Activated naive CD4-positive, alpha-beta T cell treated with anti-CD3 and anti-CD28 coated beads, Interleukin-2, amount 50 U/mL, for 72 hours (primary cell): ENCODE results near the gene OMP. TPM values are rescaled to one million over a fixed set of nuclear protein-coding genes. Genes with fewer than 3 reads are reported as not detected.

Source experiments
- ATAC-seq, 2 donors: fragments of 150-1000 bp; cut with Tn5 transposase; 2 replicates each; pipeline ENCODE4 v1.10.0; 2021; ENCODE audit warnings: mild to moderate bottlenecking in 2 of 2, moderate library complexity in 2 of 2
- DNase-seq, 2 donors: peaks; one replicate each; pipeline ENCODE4 v3.0.0; 2021 to 2022; ENCODE audit warnings: low spot score in 2 of 2
- H3K27ac Mint-ChIP-seq, 2 donors: one replicate each; pipeline ENCODE4 v1.8.0; 2022; ENCODE audit warnings: mild to moderate bottlenecking in 2 of 2, mixed read lengths in 2 of 2
- H3K36me3 Mint-ChIP-seq, 2 donors: one replicate each; pipeline ENCODE4 v1.8.0; 2022; ENCODE audit warnings: mixed read lengths in 2 of 2
- H3K9me3 Mint-ChIP-seq, 2 donors: one replicate each; pipeline ENCODE4 v1.8.0; 2022; ENCODE audit warnings: mixed read lengths in 2 of 2
- total RNA-seq, 2 donors: library from RNA; stranded (reverse); gene quantifications; one replicate each; pipeline ENCODE4 v1.2.3, GENCODE V29; 2022

Gene OMP
- total RNA-seq, 2 donors from 2014 or later = not detected

GRCh38 chr11:77081381-77081851, 21.2 kb upstream of the OMP start:
- Mint-ChIP-seq H3K36me3 (no peaks in the 10 kb centered on the region), H3K9me3 (no peaks in the 10 kb centered on the region), H3K27ac (peak overlapping the region in 1 of 2 donors; percentile 92)
- ATAC-seq = no peak
- peak in 1 of 2 donors; percentile 37 for DNase-seq

DNA sequence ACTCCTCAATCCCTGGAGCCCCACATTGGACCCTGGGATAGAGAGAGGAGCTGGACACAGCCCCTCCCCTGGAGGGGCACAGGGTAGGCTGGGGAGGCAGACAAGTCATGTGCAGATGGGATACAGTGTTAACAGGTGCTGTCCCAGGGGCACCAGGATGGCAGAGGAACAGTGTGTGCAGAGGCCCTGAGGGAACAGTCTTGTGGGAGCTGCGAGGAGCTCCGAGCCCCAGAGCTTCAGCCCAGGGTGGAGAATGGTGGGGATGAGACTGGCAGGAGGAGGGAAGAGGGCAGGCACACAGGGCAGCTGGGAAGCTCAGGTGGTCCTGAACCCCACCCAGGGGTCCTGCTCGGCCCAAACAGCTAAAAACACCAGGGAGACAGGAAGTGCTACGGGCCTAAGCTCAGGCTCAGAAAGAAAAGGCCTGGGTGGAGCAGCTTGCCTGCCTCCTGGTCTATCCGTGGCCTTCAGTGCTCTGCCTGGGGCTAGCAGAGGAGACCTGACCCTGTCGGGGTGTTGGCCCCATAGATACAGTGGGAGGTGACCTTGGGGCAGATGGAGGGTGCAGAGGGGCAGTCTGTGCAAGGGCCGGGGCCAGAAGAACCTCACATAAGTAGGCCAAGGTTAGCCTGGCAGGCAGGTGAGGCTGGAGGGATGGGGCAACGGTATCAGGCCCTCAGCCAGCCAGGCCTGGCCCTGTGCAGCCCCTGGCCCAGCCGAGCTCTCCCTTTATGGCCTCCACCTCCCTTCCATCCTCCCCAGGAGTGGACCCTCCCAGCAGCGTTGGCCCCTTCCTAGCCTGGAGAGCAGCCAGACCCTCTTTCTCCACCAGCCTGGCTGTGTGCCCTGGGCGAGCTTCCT, 20.4 kb upstream of the OMP start:
- Mint-ChIP-seq H3K27ac (peak overlapping the region; percentile 92 to 98), H3K9me3 (no peaks in the 10 kb centered on the region), H3K36me3 (no peaks in the 10 kb centered on the region)
- ATAC-seq (peak; percentile 17 to 51), DNase-seq (no peak)

- peak; percentile 79 to 95 for ATAC-seq
- no peaks in the 10 kb centered on the region for H3K9me3 Mint-ChIP-seq
Observed at GRCh38 chr11:77082838-77083565, 19.6 kb upstream of the OMP start.

GRCh38 chr11:77083566-77084245, 18.9 kb upstream of the OMP start:
- Mint-ChIP-seq H3K27ac (peak overlapping the region; percentile 73 to 92), H3K9me3 (no peaks in the 10 kb centered on the region), H3K36me3 (no peaks in the 10 kb centered on the region)
- DNase-seq (no peak), ATAC-seq (no peak)

More at GRCh38 chr11:77082838-77083565, 19.6 kb upstream of the OMP start:
- DNase-seq = no peak
- Mint-ChIP-seq H3K27ac (peak overlapping the region; percentile 92 to 96), H3K36me3 (no peaks in the 10 kb centered on the region)

DNA sequence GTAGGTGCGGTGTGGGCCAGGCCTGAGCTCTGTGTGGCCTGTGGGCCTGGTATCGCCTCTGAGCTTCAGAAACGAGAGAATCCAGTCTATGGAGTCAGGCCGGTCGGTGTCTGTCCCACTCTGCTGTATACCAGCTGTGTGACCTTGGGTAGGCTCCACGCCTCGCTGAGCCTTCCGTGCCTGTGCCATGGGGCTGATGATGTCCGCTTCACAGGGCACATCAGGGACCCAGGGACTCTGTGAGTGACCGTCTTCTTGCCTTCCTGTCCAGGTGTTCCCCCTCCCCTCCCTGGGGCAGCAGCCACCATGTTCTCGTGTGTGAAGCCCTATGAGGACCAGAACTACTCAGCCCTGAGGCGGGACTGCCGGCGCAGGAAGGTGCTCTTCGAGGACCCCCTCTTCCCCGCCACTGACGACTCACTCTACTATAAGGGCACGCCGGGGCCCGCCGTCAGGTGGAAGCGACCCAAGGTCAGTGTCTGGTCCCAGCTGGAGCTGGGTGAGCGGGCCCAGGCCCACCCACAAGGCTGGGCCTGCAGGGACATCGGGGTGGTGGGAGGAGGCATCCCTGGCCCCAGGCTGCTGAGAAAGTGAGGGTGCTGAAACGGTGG, 18.0 kb upstream of the OMP start:
- ATAC-seq = no peak
- H3K9me3 Mint-ChIP-seq = no peaks in the 10 kb centered on the region
- no peaks in the 10 kb centered on the region for H3K36me3 Mint-ChIP-seq
- no peak overlapping the region for H3K27ac Mint-ChIP-seq
- no peak for DNase-seq

- H3K27ac Mint-ChIP-seq = no peak overlapping the region
- no peaks in the 10 kb centered on the region for H3K9me3 Mint-ChIP-seq
- H3K36me3 Mint-ChIP-seq = no peaks in the 10 kb centered on the region
- DNase-seq (no peak), ATAC-seq (no peak)
Observed at GRCh38 chr11:77085652-77086051, 17.0 kb upstream of the OMP start.

GRCh38 chr11:77086521-77087472, 15.8 kb upstream of the OMP start:
- Mint-ChIP-seq H3K27ac (no peak overlapping the region), H3K9me3 (no peaks in the 10 kb centered on the region), H3K36me3 (no peaks in the 10 kb centered on the region)
- DNase-seq (no peak), ATAC-seq (no peak)

GRCh38 chr11:77087723-77088225, 14.9 kb upstream of the OMP start:
- Mint-ChIP-seq H3K9me3 (no peaks in the 10 kb centered on the region), H3K27ac (peak overlapping the region in 1 of 2 donors; percentile 37), H3K36me3 (no peaks in the 10 kb centered on the region)
- DNase-seq (no peak), ATAC-seq (no peak)

DNA sequence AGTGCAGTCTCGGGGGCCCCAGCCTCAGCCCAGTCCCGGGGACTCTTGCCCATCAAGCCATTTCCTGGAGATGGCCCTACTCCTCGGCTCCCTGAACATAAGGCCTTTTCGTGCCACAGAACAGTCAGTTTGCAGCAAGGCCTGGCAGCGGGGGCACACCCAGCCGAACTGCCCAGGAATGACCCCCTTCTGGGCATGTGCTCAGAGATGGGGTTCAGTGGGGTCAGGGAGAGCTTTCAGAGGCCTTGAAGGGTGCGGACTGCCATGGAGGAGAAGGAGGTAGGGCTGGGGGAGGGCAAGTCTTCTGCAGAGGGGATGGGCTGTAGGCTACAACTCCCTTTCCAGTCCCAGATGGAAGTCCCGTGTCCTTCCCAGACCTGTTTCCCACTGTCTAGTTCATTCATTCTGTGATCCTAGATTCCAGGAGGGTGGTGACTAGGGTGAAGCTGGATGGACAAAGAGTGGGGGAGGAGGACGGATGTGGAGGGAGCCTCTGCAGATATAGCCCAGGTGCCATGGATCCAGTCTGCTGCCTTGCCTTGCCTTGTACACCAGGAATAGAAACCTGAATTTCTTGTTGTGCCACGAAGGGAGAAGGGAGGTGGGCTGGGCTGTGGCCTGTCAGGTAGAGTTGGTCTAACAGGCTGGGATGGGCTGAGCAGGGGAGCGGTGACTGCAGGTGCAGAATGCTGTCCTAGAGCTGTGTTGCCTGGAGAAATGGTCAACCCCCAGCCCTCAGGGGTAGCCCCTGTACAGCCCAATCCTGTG, 14.2 kb upstream of the OMP start:
- Mint-ChIP-seq H3K9me3 (no peaks in the 10 kb centered on the region), H3K27ac (no peak overlapping the region), H3K36me3 (no peaks in the 10 kb centered on the region)
- no peak for DNase-seq
- ATAC-seq = no peak

- Mint-ChIP-seq H3K27ac (peak overlapping the region; percentile 41 to 68), H3K36me3 (no peaks in the 10 kb centered on the region), H3K9me3 (no peaks in the 10 kb centered on the region)
- DNase-seq (no peak), ATAC-seq (no peak)
Observed at GRCh38 chr11:77089004-77089545, 13.6 kb upstream of the OMP start.

DNA sequence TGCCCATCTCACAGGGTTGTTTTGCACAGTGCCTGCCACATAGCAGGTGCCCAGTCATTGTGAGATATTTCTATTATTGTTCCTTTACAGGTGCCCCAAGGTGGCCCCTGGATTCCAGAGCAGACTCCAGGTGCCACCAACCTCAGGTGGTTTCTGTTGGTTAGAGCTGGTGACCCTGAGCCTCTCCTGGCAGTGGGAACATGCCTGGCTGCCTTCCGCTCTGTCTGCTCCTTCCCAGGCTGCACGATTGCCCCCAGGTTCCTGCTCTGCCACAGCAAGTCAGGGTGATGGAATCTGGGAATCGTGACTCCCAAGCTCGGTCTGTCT, 12.6 kb upstream of the OMP start:
- Mint-ChIP-seq H3K9me3 (no peaks in the 10 kb centered on the region), H3K36me3 (no peaks in the 10 kb centered on the region), H3K27ac (no peak overlapping the region)
- DNase-seq (no peak), ATAC-seq (no peak)

- Mint-ChIP-seq H3K36me3 (no peaks in the 10 kb centered on the region), H3K27ac (no peak overlapping the region), H3K9me3 (no peaks in the 10 kb centered on the region)
- no peak for DNase-seq
- ATAC-seq = peak in 1 of 2 donors; percentile 36
Observed at GRCh38 chr11:77090373-77091111, 12.1 kb upstream of the OMP start.

DNA sequence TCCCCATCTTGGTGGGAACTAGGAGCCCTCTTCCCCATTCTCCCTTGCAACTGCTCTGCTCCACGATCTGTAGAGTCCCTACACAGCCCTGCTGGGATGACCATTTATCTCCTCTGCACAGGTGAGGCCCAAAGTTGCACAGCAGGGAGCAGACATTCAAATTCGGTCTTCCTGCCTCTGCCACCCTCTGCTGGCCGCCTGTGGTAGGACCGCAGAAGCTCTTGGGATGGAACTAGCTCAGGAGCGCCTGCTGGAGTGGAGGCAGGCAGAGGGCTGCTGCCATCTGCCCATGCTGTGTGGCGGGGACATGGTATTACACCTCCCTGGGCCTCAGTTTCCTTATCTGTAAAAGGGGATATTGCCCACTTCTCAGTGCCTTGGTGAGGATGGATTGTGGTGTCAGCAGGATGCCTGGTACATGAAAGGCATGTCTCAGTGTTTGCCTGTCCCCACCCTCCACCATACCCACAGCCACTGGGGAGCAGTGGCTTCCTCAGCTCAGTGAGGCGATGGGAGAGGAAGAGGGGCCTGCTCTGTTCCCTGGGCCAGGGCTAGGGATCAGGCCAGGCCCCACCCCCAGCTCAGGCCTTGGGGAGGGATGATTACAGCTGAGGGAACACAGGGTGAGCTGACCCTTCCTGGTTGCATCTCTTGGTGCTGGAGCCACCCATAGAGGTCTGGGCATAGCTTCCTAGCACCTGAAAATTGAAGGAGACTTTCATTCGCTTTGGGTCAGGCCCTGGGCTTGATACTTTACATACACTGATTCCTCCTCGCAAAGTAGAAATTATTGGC, 11.3 kb upstream of the OMP start:
- H3K36me3 Mint-ChIP-seq = no peaks in the 10 kb centered on the region
- no peaks in the 10 kb centered on the region for H3K9me3 Mint-ChIP-seq
- H3K27ac Mint-ChIP-seq = no peak overlapping the region
- DNase-seq = peak; percentile 75 to 83
- ATAC-seq = peak; percentile 87 to 92
